Mammary epithelial cell (primary cell): ENCODE measurements around the gene PQBP1.

Source experiments
- CTCF ChIP-seq, 2 donors: IDR thresholded peaks in 1 of 2; conservative IDR thresholded peaks in 1 of 2; 2 replicates each; pipeline ENCODE4 v1.5.1; 2011 to 2012; ENCODE audit warnings: inconsistent platforms in 2 of 2, low read length in 2 of 2, mild to moderate bottlenecking in 2 of 2, control low read depth in 1 of 2, low read depth in 1 of 2; ENCODE audit not compliant: insufficient read depth in 1 of 2; ENCODE audit errors: extremely low read depth in 1 of 2
- EZH2 ChIP-seq: IDR thresholded peaks from 2 replicates; pipeline ENCODE4 v1.6.1; 2012; ENCODE audit warnings: low read length, inconsistent platforms, borderline replicate concordance

- no peak for TF ChIP-seq CTCF (conservative IDR thresholded peaks at IDR 0.05 in 1 of 2, IDR thresholded peaks at IDR 0.05 in 1 of 2; ENCODE audit: extremely low read depth in 1 of 2, insufficient read depth in 1 of 2, low read depth in 1 of 2, low read length in 2 of 2)
- TF ChIP-seq EZH2, result no peak
These were observed 22.4 kb downstream of the PQBP1 start for GRCh38 chrX:48919947-48920717.
